GM19324 (cell line): ENCODE data around the gene UBXN2A.
"Not testable (repeated sequence)": the region's sequence is repeated elsewhere in the genome, so short reads cannot be mapped to it uniquely, and the experiment has no call there.

Experiments
- ATAC-seq: cut with Tn5 transposase; IDR thresholded peaks from one replicate; pipeline ENCODE4 v1.9.1; 2021; ENCODE audit warnings: mild to moderate bottlenecking, moderate library complexity; ENCODE audit not compliant: unreplicated experiment, low FRiP score

Gene UBXN2A

GRCh38 chr2:24038786-24039499, 98.7 kb downstream of the UBXN2A start:
- ATAC-seq = no peak

GRCh38 chr2:24040511-24040910, 100.2 kb downstream of the UBXN2A start:
- no peak for ATAC-seq

GRCh38 chr2:24043133-24043532, 102.9 kb downstream of the UBXN2A start:
- ATAC-seq = not testable (repeated sequence)

DNA sequence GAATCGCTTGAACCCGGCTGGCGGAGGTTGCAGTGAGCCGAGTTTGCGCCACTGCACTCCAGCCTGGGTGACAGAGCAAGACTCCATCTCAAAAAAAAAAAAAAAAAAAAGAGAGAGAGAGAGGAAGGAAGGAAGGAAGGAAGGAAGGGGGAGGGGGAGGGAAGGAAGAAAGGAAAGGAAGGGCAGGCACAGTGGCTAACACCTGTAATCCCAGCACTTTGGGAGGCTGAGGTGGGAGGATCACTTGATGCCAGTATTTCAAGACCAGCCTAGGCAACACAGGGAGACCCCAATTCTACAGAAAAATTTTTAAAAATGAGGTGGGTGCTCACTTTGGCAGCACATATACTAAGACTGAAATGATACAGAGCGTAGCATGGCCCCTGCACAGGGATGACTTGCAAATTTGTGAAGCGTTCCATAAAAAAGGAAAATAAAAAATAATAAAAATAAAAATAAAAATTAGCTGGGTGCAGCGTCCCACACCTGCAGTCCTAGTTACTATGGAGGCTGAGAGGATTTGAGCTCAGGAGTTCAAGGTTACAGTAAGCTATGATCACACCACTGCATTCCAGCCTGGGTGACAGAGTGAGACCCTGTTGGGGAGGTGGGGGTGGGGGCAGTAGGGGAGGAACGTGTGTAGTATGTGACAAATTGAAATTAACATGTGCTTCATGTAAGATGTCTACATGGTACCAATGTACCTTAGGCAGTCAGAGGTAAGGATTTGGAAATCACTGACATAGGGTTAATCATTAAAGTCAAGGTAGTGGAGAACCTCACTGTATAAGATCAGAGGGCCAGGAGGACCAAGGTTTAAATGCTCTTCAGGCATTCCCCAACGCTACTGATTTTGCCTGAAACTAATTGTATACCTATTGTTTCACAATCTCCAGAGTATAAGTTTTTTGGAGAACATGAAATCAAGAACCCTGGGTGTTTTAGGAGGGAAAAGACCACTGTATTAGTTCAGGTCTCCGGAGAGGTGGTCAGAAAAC, 105.5 kb downstream of the UBXN2A start:
- ATAC-seq = no peak

DNA sequence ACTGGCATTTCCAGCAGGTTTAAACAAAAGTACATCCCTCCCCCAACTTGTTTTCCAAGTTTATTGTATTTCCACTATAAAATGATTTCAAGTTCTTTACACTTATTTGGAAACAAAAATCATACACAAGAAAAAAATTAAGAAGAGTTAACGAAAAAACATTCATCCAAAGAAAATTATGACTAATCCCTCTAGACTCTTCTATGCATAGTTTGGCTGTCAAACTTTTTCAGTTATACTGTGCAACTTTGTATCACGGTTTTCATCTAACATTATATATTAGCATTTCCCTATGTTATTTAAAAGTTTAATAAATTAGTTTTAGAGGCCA, 106.3 kb downstream of the UBXN2A start:
- no peak for ATAC-seq

- ATAC-seq = peak; percentile 99
These were observed 106.9 kb downstream of the UBXN2A start, which contains the start of gene WDCP for GRCh38 chr2:24046930-24047702. Gene WDCP (minus strand): TSS chr2:24047391. CDS start chr2:24039494, 7,897 bp downstream.

DNA sequence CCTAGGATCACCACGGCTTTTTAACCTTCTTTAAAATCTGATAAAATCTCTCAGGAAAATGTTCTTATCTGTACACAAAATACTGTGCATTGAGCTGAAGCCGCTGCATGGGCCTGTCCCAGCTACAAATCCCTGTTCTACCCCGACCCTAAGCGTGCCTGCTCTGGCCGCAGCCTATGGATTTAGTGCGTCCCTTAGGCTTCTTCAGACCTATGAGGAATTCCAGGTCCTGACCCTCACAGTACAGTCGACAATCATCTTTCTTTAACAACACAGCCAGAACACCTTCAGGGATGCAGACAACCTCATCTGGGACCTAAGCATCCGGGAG, 107.4 kb downstream of the UBXN2A start:
- no peak for ATAC-seq

- ATAC-seq = no peak
These were observed 108.7 kb downstream of the UBXN2A start for GRCh38 chr2:24048769-24049484.

DNA sequence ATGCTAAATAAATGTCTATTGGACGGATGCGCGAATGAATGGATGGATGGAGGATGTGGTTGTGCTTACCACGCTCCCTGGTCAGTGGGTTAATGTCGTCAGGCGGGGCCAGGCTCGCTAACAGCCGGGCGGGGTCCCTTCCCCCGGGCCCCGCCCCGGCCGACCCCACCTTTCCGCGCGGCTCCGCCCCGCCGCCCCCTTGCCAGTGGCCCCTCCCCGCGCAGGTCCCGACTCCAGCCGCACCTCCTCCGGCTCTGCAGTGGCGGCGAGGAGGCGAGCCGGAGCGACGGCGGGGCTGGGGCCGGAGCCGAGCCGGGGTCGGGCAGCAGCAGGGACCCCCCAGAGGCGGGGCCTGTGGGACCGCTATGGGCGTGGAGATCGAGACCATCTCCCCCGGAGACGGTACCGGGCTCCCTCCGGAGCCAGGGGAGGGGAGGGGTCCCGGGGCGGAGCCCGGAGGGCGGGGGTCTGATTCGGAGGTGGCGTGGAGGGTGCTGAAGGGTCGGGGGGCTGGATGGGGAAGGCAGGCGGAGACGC, 109.3 kb downstream of the UBXN2A start, which contains the start of gene FKBP1B:
FKBP1B (plus strand) TSS at position 257 of the 537 bp plus-strand sequence; CDS start at position 366, 109 bp downstream.
- ATAC-seq = no peak

GRCh38 chr2:24050041-24050979, 110.0 kb downstream of the UBXN2A start:
- ATAC-seq = no peak

DNA sequence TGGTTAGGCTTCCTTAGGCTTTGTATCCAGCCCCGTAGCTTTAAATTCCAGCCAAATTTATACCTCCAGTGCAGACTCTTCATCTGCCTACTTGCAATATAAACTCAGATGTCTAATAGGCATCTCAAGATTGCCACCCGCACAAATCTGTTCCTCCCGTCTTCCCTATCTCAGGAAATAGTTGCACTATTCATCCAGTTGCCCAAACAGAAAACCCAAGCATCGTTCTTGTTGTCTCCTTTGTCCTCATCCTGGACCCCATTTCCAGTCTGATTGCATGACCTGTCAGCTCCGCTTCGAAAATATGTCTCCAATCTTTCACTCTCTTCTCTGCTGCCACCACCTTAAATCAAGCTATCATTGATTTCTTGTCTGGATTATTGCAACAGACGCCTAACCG, 111.6 kb downstream of the UBXN2A start:
- ATAC-seq = no peak

GRCh38 chr2:24052951-24053350, 112.7 kb downstream of the UBXN2A start:
- no peak for ATAC-seq
